SJCRH30 (cell line): Measurements from ENCODE around the gene SLCO3A1. TPM values are rescaled to one million over a fixed set of nuclear protein-coding genes. Genes with fewer than 3 reads are reported as not detected.
A peak's percentile ranks its signal among the peaks of the same experiment; 100 is the strongest.

Experiments used
- DNase-seq, 2 experiments: peaks; one replicate each; pipeline ENCODE4 v3.0.0-alpha.2; 2015 to 2020
- H3K27ac ChIP-seq: fragments of 250-450 bp; sonication (Bioruptor Pico); 2 replicates; pipeline ENCODE4 v1.5.1; 2020; ENCODE audit warnings: mild to moderate bottlenecking, moderate library complexity
- H3K27me3 ChIP-seq: fragments of 250-450 bp; sonication (Bioruptor Pico); 2 replicates; pipeline ENCODE4 v1.5.1; 2020; ENCODE audit warnings: mild to moderate bottlenecking, moderate library complexity
- H3K36me3 ChIP-seq: fragments of 250-450 bp; sonication (Bioruptor Pico); 2 replicates; pipeline ENCODE4 v1.5.1; 2020; ENCODE audit warnings: mild to moderate bottlenecking, moderate library complexity
- H3K4me1 ChIP-seq: fragments of 250-450 bp; sonication (Bioruptor Pico); 2 replicates; pipeline ENCODE4 v1.5.1; 2020; ENCODE audit warnings: mild to moderate bottlenecking, moderate library complexity
- H3K4me3 ChIP-seq: fragments of 250-450 bp; sonication (Bioruptor Pico); 2 replicates; pipeline ENCODE4 v1.5.1; 2020; ENCODE audit warnings: mild to moderate bottlenecking, moderate library complexity
- H3K9me3 ChIP-seq: fragments of 250-450 bp; sonication (Bioruptor Pico); replicated peaks from 2 replicates; pipeline ENCODE4 v1.5.1; 2020; ENCODE audit warnings: mild to moderate bottlenecking, moderate library complexity
- total RNA-seq: library from RNA; depleted of rRNA; stranded (reverse); fragments of >200 nt; shearing (Covaris generic); gene quantifications from 2 replicates; pipeline ENCODE4 v1.2.3, GENCODE V29; 2014

Gene SLCO3A1
- total RNA-seq, 1 experiment from 2014 or later: 4.3 TPM

GRCh38 chr15:92073044-92073785 is 219.7 kb downstream of the SLCO3A1 start:
- H3K9me3 ChIP-seq: no peaks in the 10 kb centered on the region
- no peak overlapping the region for H3K27ac ChIP-seq
- no peaks in the 10 kb centered on the region for H3K36me3 ChIP-seq
- DNase-seq: no peak
- H3K27me3 ChIP-seq: no peaks in the 10 kb centered on the region
- no peak overlapping the region for H3K4me3 ChIP-seq
- no peaks in the 10 kb centered on the region for H3K4me1 ChIP-seq

- no peak for DNase-seq
- H3K4me3 ChIP-seq: no peak overlapping the region
- no peaks in the 10 kb centered on the region for H3K27me3 ChIP-seq
- H3K27ac ChIP-seq: no peak overlapping the region
- H3K36me3 ChIP-seq: no peaks in the 10 kb centered on the region
- H3K9me3 ChIP-seq: no peaks in the 10 kb centered on the region
- no peaks in the 10 kb centered on the region for H3K4me1 ChIP-seq
Observed at GRCh38 chr15:92074101-92074500, 220.6 kb downstream of the SLCO3A1 start.

- 0 out of 2 replicates have a peak, but pooled peaks cover 2% of the 10 kb centered on the region for H3K4me1 ChIP-seq
- no peaks in the 10 kb centered on the region for H3K9me3 ChIP-seq
- H3K27ac ChIP-seq: no peak overlapping the region
- DNase-seq: no peak
- no peaks in the 10 kb centered on the region for H3K27me3 ChIP-seq
- H3K4me3 ChIP-seq: no peak overlapping the region
- no peaks in the 10 kb centered on the region for H3K36me3 ChIP-seq
Observed at GRCh38 chr15:92074646-92075045, 221.1 kb downstream of the SLCO3A1 start.

DNA sequence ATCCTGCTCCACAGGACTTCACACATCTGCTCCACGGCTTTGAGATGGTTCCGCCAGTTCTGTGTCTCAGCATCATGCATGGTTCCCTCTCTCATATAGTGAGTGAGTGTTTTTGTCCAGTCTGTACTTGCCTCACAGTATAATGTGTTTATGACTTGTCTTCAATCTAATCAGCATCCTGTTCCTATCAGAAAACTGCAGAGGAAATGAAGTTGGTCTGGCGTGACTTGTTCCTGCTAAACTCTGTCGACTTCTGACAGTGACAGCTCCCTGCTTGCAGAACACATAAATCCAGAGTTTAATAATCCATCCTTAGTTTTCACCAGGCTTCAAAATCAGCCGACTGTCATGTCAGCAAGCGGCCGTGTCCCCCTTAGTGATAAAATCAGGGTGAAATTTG is 222.3 kb downstream of the SLCO3A1 start:
- H3K9me3 ChIP-seq: no peaks in the 10 kb centered on the region
- no peak for DNase-seq
- H3K27me3 ChIP-seq: no peaks in the 10 kb centered on the region
- H3K4me3 ChIP-seq: no peak overlapping the region
- H3K4me1 ChIP-seq: 0 out of 2 replicates have a peak, but pooled peaks cover 2% of the 10 kb centered on the region
- no peak overlapping the region for H3K27ac ChIP-seq
- no peaks in the 10 kb centered on the region for H3K36me3 ChIP-seq

DNA sequence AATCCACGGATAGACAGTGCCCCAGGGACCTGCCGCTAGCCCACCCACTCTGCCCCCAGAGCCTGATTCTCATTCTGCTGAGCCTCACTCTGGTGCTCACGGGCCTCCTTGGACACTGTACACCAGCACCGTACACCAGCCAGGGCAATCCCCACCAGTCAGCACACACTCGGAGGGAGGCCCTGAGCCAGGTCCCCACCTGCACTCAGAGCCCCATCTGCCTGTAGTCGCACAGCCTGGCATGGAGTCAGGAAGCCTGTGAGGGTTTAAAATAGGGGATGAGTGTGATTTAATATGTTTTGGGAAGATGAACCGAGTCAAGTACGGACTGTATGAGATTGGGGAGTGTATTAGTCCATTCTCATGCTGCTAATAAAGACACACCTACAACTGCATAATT is 223.0 kb downstream of the SLCO3A1 start:
- Histone ChIP-seq H3K36me3 (no peaks in the 10 kb centered on the region), H3K4me1 (0 out of 2 replicates have a peak, but pooled peaks cover 2% of the 10 kb centered on the region), H3K27me3 (no peaks in the 10 kb centered on the region), H3K9me3 (no peaks in the 10 kb centered on the region), H3K4me3 (no peak overlapping the region), H3K27ac (no peak overlapping the region)
- no peak for DNase-seq

DNA sequence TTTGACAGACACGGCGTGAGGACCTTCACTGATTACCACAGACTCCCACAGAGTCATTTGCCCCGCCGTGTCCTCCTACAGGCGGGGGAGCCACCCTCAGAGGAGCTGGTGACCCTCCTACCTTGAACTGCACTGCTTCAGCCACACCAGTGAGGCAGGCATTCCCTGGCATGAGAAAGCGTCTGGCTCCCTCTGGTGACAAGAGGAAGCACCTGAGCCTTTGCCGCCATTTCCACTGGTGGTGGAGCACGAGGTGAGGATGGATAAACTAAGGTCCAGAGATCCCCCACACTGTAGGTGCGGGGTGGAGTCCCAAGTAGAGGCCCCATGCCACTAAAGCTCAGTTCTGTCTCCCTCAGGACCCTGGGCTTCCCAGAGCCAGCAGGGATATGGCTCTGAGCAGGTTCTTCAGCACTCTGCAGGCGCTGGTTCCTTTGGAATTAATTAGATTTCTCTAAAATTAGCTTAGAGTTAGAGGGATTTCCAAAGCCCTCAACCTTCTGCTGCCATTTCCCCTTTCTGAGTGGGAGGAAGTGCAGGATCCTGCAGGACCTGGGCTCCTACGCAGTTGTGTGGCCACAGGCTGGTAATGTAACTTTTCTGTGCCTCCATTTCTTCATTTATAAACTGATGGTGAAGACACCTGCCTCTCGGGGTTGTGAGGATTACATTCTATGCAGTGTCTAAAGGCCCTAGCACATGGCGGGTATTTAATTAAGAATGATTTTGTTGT is 224.0 kb downstream of the SLCO3A1 start:
- Histone ChIP-seq H3K27me3 (no peaks in the 10 kb centered on the region), H3K4me3 (no peak overlapping the region), H3K4me1 (0 out of 2 replicates have a peak, but pooled peaks cover 2% of the 10 kb centered on the region), H3K36me3 (no peaks in the 10 kb centered on the region), H3K9me3 (no peaks in the 10 kb centered on the region), H3K27ac (no peak overlapping the region)
- DNase-seq: peak; percentile 62 to 76

DNA sequence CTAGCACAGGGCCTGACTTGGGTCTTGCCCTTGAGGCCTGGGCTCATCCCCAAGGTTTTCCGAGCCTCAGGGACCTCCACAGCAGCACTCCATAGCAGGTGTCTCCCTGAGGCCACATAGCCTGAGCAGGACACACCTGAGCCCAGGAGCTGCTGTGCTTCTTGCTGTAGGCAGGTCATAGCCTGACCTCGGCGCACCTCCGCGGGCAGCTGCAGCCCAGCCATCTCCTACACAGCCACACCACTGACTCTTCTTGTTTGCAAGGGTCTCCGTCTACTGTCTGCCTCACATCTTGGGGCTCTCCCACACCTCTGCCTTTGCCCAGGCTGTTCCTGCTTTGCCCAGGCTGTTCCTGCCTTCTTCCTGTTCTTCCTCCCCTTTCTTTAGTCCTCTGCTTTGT is 224.8 kb downstream of the SLCO3A1 start:
- Histone ChIP-seq H3K4me1 (0 out of 2 replicates have a peak, but pooled peaks cover 2% of the 10 kb centered on the region), H3K4me3 (no peak overlapping the region), H3K36me3 (no peaks in the 10 kb centered on the region), H3K27ac (no peak overlapping the region), H3K27me3 (no peaks in the 10 kb centered on the region), H3K9me3 (no peaks in the 10 kb centered on the region)
- DNase-seq: no peak

DNA sequence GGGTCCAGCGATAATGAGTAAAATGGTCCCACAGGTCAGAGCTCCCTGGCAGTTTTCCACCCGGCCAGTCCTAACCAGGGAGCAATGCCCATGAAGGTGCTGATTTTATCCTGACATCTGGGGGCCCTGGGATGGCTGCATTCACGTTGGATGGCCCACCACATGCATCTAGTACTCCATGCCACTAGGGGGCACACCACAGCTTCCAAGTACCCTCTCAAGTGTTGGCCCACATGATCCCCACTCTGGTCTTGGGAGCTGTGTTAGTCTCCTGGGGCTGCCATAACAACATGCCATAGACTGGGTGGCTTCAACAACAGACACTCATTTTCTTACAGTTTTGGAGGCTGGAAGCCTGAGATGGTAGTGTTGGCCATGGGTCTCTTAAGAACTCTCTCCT is 225.5 kb downstream of the SLCO3A1 start:
- peak; percentile 57 to 75 for DNase-seq
- H3K27me3 ChIP-seq: no peaks in the 10 kb centered on the region

DNA sequence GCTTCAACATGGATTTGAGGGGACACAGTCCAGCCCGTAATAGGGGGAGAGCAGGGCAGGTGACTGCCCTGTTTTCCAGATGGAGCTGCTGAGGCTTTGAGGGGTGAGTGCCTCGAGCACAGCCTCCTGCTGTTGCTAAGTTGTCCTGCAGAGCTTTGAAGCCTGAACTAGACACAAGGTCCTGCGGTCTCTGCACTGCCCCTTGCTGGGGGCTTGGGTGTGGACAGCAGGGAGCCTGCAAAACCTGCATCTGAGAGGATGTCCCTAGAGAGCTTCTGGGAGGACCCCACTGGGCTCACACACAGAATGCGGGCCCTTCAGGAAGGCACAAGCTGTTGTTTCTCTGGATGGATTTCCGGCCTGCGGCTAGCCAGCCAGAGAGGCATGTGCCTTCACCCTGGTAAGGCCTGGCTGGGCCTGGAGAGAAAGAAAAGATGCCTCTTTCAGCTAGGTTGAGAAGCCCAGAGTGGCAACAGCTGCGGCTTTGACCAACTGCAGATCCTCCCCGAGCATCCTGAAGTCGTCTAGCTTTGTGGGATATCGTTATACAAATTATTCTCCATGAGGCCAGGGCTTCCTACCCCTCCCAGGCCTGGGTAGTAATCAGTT is 226.2 kb downstream of the SLCO3A1 start:
- H3K4me1 ChIP-seq: 0 out of 2 replicates have a peak, but pooled peaks cover 2% of the 10 kb centered on the region
- H3K27ac ChIP-seq: no peak overlapping the region
- no peaks in the 10 kb centered on the region for H3K36me3 ChIP-seq
- no peaks in the 10 kb centered on the region for H3K9me3 ChIP-seq
- peak; percentile 72 to 81 for DNase-seq
- H3K27me3 ChIP-seq: no peaks in the 10 kb centered on the region
- no peak overlapping the region for H3K4me3 ChIP-seq

More for the DNA sequence above, 225.5 kb downstream of the SLCO3A1 start:
- Histone ChIP-seq H3K36me3 (no peaks in the 10 kb centered on the region), H3K9me3 (no peaks in the 10 kb centered on the region), H3K27ac (no peak overlapping the region), H3K4me3 (no peak overlapping the region), H3K4me1 (0 out of 2 replicates have a peak, but pooled peaks cover 2% of the 10 kb centered on the region)

GRCh38 chr15:92082006-92082843 is 228.7 kb downstream of the SLCO3A1 start:
- Histone ChIP-seq H3K4me3 (no peak overlapping the region), H3K27me3 (no peaks in the 10 kb centered on the region), H3K27ac (no peak overlapping the region), H3K9me3 (no peaks in the 10 kb centered on the region), H3K36me3 (no peaks in the 10 kb centered on the region), H3K4me1 (0 out of 2 replicates have a peak, but pooled peaks cover 2% of the 10 kb centered on the region)
- DNase-seq: peak; percentile 67 to 88

- H3K36me3 ChIP-seq: no peaks in the 10 kb centered on the region
- H3K27me3 ChIP-seq: no peaks in the 10 kb centered on the region
- no peak for DNase-seq
- no peak overlapping the region for H3K4me3 ChIP-seq
- no peaks in the 10 kb centered on the region for H3K9me3 ChIP-seq
- H3K4me1 ChIP-seq: 0 out of 2 replicates have a peak, but pooled peaks cover 2% of the 10 kb centered on the region
- no peak overlapping the region for H3K27ac ChIP-seq
Observed at GRCh38 chr15:92083190-92083589, 229.7 kb downstream of the SLCO3A1 start.

DNA sequence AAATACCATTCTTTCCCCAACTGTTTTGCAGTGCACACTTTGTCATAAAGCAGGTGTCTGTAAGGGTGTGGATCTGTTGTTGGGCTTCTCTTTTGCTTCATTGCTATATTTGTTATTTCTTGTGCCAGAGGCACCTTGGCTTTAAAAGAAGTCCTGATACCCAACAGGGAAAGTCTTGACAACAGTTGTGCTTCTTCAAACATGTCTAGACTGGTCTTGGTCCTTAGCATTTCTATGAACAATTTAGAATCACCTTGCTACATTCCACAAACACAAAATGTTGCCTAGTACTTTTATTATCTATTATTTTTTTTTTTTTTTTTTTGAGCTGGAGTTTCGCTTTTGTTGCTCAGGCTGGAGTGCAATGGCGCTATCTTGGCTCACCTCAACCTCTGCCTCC is 233.7 kb downstream of the SLCO3A1 start:
- Histone ChIP-seq H3K27ac (no peak overlapping the region), H3K4me3 (no peak overlapping the region), H3K4me1 (no peaks in the 10 kb centered on the region), H3K9me3 (no peaks in the 10 kb centered on the region), H3K27me3 (no peaks in the 10 kb centered on the region), H3K36me3 (no peaks in the 10 kb centered on the region)
- no peak for DNase-seq

DNA sequence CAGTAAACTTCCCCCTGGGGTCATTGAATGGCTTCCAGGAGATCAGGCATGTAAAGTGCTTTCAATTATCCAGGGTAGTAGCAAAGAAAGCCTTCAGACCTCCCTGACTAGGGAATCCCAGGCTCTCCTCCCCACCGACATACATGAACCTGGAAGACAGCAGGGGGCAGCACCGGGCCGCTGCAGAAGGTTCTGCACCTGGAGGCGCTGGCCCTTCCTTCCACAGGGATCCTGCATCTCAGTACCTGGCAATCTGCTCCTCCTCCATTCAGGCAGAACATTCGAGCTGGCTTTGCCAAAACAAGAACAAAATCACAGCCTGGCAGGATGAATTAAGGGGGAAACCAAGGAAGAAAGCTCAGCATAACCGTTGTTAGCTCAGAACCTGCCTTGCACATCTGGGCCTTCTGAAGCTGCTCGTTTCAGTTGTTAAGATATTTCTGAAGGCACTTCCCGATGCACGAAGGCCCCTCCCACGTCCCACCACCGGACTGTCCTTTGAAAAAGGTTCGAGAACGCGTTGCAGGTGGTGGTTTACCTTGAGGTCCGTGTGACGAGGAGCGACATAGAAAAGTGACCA is 237.7 kb downstream of the SLCO3A1 start:
- Histone ChIP-seq H3K27me3 (no peaks in the 10 kb centered on the region), H3K9me3 (no peaks in the 10 kb centered on the region), H3K4me3 (no peak overlapping the region), H3K4me1 (no peaks in the 10 kb centered on the region), H3K36me3 (no peaks in the 10 kb centered on the region), H3K27ac (no peak overlapping the region)
- peak; percentile 65 to 81 for DNase-seq
